Liver (tissue), 9 donors: Measurements from ENCODE around the gene CNRIP1. TPM values are rescaled to one million over a fixed set of nuclear protein-coding genes. Genes with fewer than 3 reads are reported as not detected.

Source experiments
- DNase-seq: peaks from one replicate; pipeline ENCODE4 v3.0.0-alpha.2; 2017; ENCODE audit warnings: low spot score
- H3K27ac ChIP-seq, 2 donors: one replicate each; pipeline ENCODE4 v1.7.0; 2013; ENCODE audit warnings: inconsistent platforms in 2 of 2, low read length in 2 of 2, control low read depth in 1 of 2, low read depth in 1 of 2, mild to moderate bottlenecking in 1 of 2
- H3K27me3 ChIP-seq, 4 donors: one replicate each; pipeline versions ENCODE4 v1.6.1 to v1.7.0; 2013; ENCODE audit warnings: low read length in 3 of 4, inconsistent platforms in 1 of 4, mild to moderate bottlenecking in 1 of 4, moderate library complexity in 1 of 4; ENCODE audit not compliant: control insufficient read depth in 4 of 4, insufficient read depth in 4 of 4
- H3K36me3 ChIP-seq, 4 donors: one replicate each; pipeline versions ENCODE4 v1.6.1 to v1.7.0; 2013; ENCODE audit warnings: low read length in 3 of 4, mild to moderate bottlenecking in 3 of 4, low read depth in 1 of 4, moderate library complexity in 1 of 4; ENCODE audit not compliant: control insufficient read depth in 4 of 4, insufficient read depth in 3 of 4
- H3K4me1 ChIP-seq, 4 donors: one replicate each; pipeline versions ENCODE4 v1.6.1 to v1.7.0; 2013; ENCODE audit warnings: low read length in 3 of 4, mild to moderate bottlenecking in 3 of 4, moderate library complexity in 1 of 4; ENCODE audit not compliant: control insufficient read depth in 4 of 4, insufficient read depth in 4 of 4
- H3K4me3 ChIP-seq, 3 donors: one replicate each; pipeline versions ENCODE4 v1.6.1 to v1.7.0; 2013; ENCODE audit warnings: low read length in 3 of 3, control low read depth in 1 of 3, low read depth in 1 of 3, mild to moderate bottlenecking in 1 of 3
- H3K9ac ChIP-seq, 2 donors: one replicate each; pipeline ENCODE4 v1.7.0; 2013; ENCODE audit warnings: low read length in 2 of 2, mild to moderate bottlenecking in 2 of 2, moderate library complexity in 2 of 2, control low read depth in 1 of 2, low read depth in 1 of 2
- H3K9me3 ChIP-seq, 4 donors: one replicate each; pipeline versions ENCODE4 v1.6.1 to v1.7.0; 2013; ENCODE audit warnings: low read length in 3 of 4; ENCODE audit not compliant: control insufficient read depth in 4 of 4
- EGR1 ChIP-seq, 2 donors: IDR thresholded peaks; 2 replicates each; pipeline ENCODE4 v1.6.1; 2016 to 2018; ENCODE audit warnings: antibody characterized with exemption in 2 of 2, low read depth in 2 of 2
- FOXA2 ChIP-seq: IDR thresholded peaks from 2 replicates; pipeline ENCODE4 v1.6.1; 2016; ENCODE audit warnings: antibody characterized with exemption
- HNF4G ChIP-seq: IDR thresholded peaks from 2 replicates; pipeline ENCODE4 v1.6.1; 2016; ENCODE audit warnings: antibody characterized with exemption
- JUND ChIP-seq, 2 donors: IDR thresholded peaks; 2 replicates each; pipeline ENCODE4 v1.6.1; 2016; ENCODE audit warnings: antibody characterized with exemption in 2 of 2
- NR2F2 ChIP-seq: IDR thresholded peaks from 2 replicates; pipeline ENCODE4 v1.6.1; 2016; ENCODE audit warnings: antibody characterized with exemption
- RXRA ChIP-seq, 2 donors: IDR thresholded peaks; 2 replicates each; pipeline ENCODE4 v1.6.1; 2017 to 2018; ENCODE audit warnings: antibody characterized with exemption in 2 of 2, mild to moderate bottlenecking in 1 of 2
- SP1 ChIP-seq: IDR thresholded peaks from 2 replicates; pipeline ENCODE4 v1.6.1; 2018; ENCODE audit warnings: antibody characterized with exemption, mild to moderate bottlenecking
- TAF1 ChIP-seq: conservative IDR thresholded peaks from 2 replicates; pipeline ENCODE4 v1.6.1; 2016; ENCODE audit warnings: antibody characterized with exemption, mild to moderate bottlenecking
- YY1 ChIP-seq: IDR thresholded peaks from 2 replicates; pipeline ENCODE4 v1.6.1; 2016; ENCODE audit warnings: antibody characterized with exemption, mild to moderate bottlenecking
- WGBS: extraction: QIAGEN DNeasy Blood & Tissue Kit; methylation state at CpG from one replicate; pipeline ENCODE4 v1.1.7; 2013; 5-methylcytosine and 5-hydroxymethylcytosine counted together
- polyA plus RNA-seq, 2 donors: library from polyadenylated mRNA; stranded (reverse) in 1 of 2; unstranded in 1 of 2; fragments of 200-250 nt in 1 of 2; fragments of >200 nt in 1 of 2; fragmentation: Nextera tagmentation in 1 of 2; extraction: Ambion mirVana in 1 of 2; gene quantifications; one replicate each; pipeline versions ENCODE4 v1.2.1 to v1.2.3, GENCODE V29; 2013 to 2015
- total RNA-seq, 2 donors: library from RNA; depleted of rRNA; stranded (reverse); fragments of >200 nt; gene quantifications; one replicate each; pipeline ENCODE4 v1.2.3, GENCODE V29; 2014
- TF ChIP-seq, protein P1 (sequence below): fragments of 150-350 bp; IDR thresholded peaks from 2 replicates; pipeline ENCODE4 v1.5.1; 2017; ENCODE audit warnings: improper control_type of control experiment, low read depth, low read length; ENCODE audit not compliant: missing input control
- TF ChIP-seq, protein P2 (sequence below): IDR thresholded peaks from 2 replicates; pipeline ENCODE4 v1.6.1; 2016; ENCODE audit warnings: antibody characterized with exemption, mild to moderate bottlenecking
- TF ChIP-seq, protein P3 (sequence below): IDR thresholded peaks from 2 replicates; pipeline ENCODE4 v1.6.1; 2016; ENCODE audit warnings: antibody characterized with exemption
- TF ChIP-seq, protein P4 (sequence below): IDR thresholded peaks from 2 replicates; pipeline ENCODE4 v1.6.1; 2016; ENCODE audit warnings: antibody characterized with exemption
- TF ChIP-seq, protein P5 (sequence below): IDR thresholded peaks from 2 replicates; pipeline ENCODE4 v1.6.1; 2016; ENCODE audit warnings: antibody characterized with exemption
- donor health status: healthy.
- donor health status: healthy.
- donor health status: healthy.
- donor health status: healthy.
- donor health status: healthy.

Gene CNRIP1
- total and polyA plus RNA-seq, 4 donors: 2.8 to 26.4 (median 3.1) TPM

DNA sequence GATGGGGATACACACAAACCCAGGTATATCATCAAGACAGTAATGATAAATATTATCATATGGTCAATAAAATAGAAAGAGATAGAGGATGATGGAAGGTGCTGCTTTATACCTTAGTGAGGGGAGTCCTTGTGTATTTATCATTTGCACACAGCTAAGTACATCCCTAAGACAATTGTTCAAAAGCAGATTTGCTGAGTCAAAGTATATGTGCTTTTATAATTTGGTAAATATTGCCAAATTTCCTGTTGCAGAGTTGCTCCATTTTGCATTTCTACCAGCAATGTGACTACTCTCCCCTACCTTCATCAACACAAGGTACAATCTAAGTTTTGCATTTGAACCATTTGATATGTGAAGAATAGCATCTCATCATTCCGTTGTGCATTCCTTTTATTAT lies 22.7 kb upstream of the CNRIP1 start:
- no peak overlapping the region for H3K9ac ChIP-seq
- no peaks in the 10 kb centered on the region for H3K4me1 ChIP-seq
- H3K27ac ChIP-seq: no peak overlapping the region
- H3K36me3 ChIP-seq: no peaks in the 10 kb centered on the region
- no peaks in the 10 kb centered on the region for H3K9me3 ChIP-seq
- H3K27me3 ChIP-seq: peaks cover 0 to 13% (median 0%) of the 10 kb centered on the region in 4 donors
- 85% methylated on average over 1 of the region's 1 CpG for WGBS
- TF ChIP-seq HNF4G: no peak
- TF ChIP-seq, protein P1, sequence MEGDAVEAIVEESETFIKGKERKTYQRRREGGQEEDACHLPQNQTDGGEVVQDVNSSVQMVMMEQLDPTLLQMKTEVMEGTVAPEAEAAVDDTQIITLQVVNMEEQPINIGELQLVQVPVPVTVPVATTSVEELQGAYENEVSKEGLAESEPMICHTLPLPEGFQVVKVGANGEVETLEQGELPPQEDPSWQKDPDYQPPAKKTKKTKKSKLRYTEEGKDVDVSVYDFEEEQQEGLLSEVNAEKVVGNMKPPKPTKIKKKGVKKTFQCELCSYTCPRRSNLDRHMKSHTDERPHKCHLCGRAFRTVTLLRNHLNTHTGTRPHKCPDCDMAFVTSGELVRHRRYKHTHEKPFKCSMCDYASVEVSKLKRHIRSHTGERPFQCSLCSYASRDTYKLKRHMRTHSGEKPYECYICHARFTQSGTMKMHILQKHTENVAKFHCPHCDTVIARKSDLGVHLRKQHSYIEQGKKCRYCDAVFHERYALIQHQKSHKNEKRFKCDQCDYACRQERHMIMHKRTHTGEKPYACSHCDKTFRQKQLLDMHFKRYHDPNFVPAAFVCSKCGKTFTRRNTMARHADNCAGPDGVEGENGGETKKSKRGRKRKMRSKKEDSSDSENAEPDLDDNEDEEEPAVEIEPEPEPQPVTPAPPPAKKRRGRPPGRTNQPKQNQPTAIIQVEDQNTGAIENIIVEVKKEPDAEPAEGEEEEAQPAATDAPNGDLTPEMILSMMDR: no peak
- TF ChIP-seq, protein P2, sequence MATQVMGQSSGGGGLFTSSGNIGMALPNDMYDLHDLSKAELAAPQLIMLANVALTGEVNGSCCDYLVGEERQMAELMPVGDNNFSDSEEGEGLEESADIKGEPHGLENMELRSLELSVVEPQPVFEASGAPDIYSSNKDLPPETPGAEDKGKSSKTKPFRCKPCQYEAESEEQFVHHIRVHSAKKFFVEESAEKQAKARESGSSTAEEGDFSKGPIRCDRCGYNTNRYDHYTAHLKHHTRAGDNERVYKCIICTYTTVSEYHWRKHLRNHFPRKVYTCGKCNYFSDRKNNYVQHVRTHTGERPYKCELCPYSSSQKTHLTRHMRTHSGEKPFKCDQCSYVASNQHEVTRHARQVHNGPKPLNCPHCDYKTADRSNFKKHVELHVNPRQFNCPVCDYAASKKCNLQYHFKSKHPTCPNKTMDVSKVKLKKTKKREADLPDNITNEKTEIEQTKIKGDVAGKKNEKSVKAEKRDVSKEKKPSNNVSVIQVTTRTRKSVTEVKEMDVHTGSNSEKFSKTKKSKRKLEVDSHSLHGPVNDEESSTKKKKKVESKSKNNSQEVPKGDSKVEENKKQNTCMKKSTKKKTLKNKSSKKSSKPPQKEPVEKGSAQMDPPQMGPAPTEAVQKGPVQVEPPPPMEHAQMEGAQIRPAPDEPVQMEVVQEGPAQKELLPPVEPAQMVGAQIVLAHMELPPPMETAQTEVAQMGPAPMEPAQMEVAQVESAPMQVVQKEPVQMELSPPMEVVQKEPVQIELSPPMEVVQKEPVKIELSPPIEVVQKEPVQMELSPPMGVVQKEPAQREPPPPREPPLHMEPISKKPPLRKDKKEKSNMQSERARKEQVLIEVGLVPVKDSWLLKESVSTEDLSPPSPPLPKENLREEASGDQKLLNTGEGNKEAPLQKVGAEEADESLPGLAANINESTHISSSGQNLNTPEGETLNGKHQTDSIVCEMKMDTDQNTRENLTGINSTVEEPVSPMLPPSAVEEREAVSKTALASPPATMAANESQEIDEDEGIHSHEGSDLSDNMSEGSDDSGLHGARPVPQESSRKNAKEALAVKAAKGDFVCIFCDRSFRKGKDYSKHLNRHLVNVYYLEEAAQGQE: no peak
- TF ChIP-seq YY1: no peak
- TF ChIP-seq, protein P3, sequence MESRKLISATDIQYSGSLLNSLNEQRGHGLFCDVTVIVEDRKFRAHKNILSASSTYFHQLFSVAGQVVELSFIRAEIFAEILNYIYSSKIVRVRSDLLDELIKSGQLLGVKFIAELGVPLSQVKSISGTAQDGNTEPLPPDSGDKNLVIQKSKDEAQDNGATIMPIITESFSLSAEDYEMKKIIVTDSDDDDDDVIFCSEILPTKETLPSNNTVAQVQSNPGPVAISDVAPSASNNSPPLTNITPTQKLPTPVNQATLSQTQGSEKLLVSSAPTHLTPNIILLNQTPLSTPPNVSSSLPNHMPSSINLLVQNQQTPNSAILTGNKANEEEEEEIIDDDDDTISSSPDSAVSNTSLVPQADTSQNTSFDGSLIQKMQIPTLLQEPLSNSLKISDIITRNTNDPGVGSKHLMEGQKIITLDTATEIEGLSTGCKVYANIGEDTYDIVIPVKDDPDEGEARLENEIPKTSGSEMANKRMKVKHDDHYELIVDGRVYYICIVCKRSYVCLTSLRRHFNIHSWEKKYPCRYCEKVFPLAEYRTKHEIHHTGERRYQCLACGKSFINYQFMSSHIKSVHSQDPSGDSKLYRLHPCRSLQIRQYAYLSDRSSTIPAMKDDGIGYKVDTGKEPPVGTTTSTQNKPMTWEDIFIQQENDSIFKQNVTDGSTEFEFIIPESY: no peak
- TF ChIP-seq SP1: no peak
- no peak for TF ChIP-seq RXRA (IDR thresholded peaks at IDR 0.05)
- TF ChIP-seq, protein P4, sequence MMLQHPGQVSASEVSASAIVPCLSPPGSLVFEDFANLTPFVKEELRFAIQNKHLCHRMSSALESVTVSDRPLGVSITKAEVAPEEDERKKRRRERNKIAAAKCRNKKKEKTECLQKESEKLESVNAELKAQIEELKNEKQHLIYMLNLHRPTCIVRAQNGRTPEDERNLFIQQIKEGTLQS: no peak
- no peak for TF ChIP-seq EGR1 (IDR thresholded peaks at IDR 0.05; ENCODE audit: low read depth in 2 of 2)
- no peak for TF ChIP-seq TAF1
- no peak for TF ChIP-seq JUND (IDR thresholded peaks at IDR 0.05)
- TF ChIP-seq, protein P5, sequence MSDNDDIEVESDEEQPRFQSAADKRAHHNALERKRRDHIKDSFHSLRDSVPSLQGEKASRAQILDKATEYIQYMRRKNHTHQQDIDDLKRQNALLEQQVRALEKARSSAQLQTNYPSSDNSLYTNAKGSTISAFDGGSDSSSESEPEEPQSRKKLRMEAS: no peak
- no peak overlapping the region for H3K4me3 ChIP-seq
- DNase-seq: no peak

DNA sequence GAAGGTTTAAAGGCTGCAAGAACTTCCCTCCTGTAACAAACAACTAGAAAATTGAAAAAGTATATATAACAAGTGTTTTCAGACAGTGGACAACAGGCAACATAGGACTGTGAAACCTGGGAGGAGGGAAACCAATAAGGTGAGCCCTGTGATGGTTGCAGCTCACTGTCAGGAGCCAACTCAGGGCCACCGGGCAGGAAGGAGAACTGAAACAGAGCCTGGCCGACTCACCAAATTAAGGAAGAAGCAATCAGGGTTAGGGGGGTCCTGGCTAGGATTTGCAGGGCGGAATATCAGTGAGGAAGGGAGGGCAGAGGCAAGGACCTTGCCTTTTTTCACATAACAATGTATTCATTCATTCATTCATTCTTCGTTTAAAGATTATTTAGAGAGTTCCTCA lies 21.8 kb upstream of the CNRIP1 start:
- H3K9ac ChIP-seq: no peak overlapping the region
- 62% methylated on average over 4 of the region's 4 CpGs for WGBS
- no peak for TF ChIP-seq NR2F2
- TF ChIP-seq FOXA2: no peak
- DNase-seq: no peak
- H3K27ac ChIP-seq: no peak overlapping the region
- no peaks in the 10 kb centered on the region for H3K9me3 ChIP-seq
- no peaks in the 10 kb centered on the region for H3K4me1 ChIP-seq
- H3K36me3 ChIP-seq: no peaks in the 10 kb centered on the region
- H3K27me3 ChIP-seq: peaks cover 0 to 13% (median 0%) of the 10 kb centered on the region in 4 donors
- no peak overlapping the region for H3K4me3 ChIP-seq
